NT2/D1 (cell line): Measurements from ENCODE around the gene PKN1.

ENCODE experiments used
- DNase-seq: peaks from one replicate; pipeline ENCODE4 v3.0.0-alpha.2; 2011; ENCODE audit warnings: low read depth, low spot score
- H3K27me3 ChIP-seq: 2 replicates; pipeline ENCODE4 v1.6.0; 2011; ENCODE audit warnings: mild to moderate bottlenecking; ENCODE audit not compliant: insufficient read length, insufficient read depth
- H3K36me3 ChIP-seq: 2 replicates; pipeline ENCODE4 v1.6.1; 2011; ENCODE audit warnings: mild to moderate bottlenecking, low read length, mixed read lengths; ENCODE audit not compliant: insufficient read depth, insufficient read length
- H3K4me1 ChIP-seq: 2 replicates; pipeline ENCODE4 v1.5.1; 2011; ENCODE audit not compliant: insufficient read depth, insufficient read length
- H3K4me3 ChIP-seq: 2 replicates; pipeline ENCODE4 v1.5.1; 2011; ENCODE audit warnings: low read depth; ENCODE audit not compliant: insufficient read length
- H3K9ac ChIP-seq: 2 replicates; pipeline ENCODE4 v1.6.0; 2011; ENCODE audit warnings: low read depth; ENCODE audit not compliant: insufficient read length
- H3K9me3 ChIP-seq: 2 replicates; pipeline ENCODE4 v1.5.1; 2011; ENCODE audit warnings: mild to moderate bottlenecking, low read length; ENCODE audit not compliant: insufficient read depth
- SUZ12 ChIP-seq: IDR thresholded peaks from 2 replicates; pipeline ENCODE4 v1.6.1; 2011; ENCODE audit not compliant: insufficient read length, insufficient read depth; ENCODE audit errors: extremely low read depth
- YY1 ChIP-seq: IDR thresholded peaks from 2 replicates; pipeline ENCODE4 v1.6.1; 2011; ENCODE audit not compliant: insufficient read length, insufficient read depth
- ZNF274 ChIP-seq: IDR thresholded peaks from 2 replicates; pipeline ENCODE4 v1.6.1; 2011; ENCODE audit warnings: mild to moderate bottlenecking, low read depth, low read length

PKN1 gene

DNA sequence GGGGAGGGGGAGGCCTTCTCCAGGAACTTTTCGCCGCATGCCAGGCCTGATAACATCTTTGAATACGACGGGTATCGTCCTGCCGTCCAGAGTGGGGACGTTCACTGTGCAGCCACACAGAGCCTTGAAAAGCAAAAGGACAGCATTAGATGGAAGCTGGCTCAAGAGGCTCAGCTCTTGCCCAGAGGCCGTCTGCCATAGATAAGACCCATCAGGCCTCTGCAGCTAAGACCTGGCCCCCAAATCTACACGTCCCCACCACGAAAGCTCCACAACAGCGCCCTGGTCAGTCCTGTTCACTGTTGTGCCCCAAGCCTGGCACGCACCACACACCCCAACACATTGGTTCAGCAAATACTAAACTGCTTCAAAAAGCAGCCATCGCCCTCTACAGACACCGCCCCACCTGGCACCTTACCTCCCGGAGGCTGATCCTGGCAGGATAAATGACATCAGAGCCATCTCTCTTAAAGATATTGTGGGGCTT is 83.0 kb downstream of the PKN1 start:
- no peak for TF ChIP-seq SUZ12
- no peak for TF ChIP-seq ZNF274
- TF ChIP-seq YY1 = no peak
- Histone ChIP-seq H3K9ac (peak overlapping the region; percentile 52), H3K4me1 (peaks cover 9% of the 10 kb centered on the region), H3K36me3 (peaks cover 39% of the 10 kb centered on the region), H3K27me3 (no peaks in the 10 kb centered on the region), H3K9me3 (no peaks in the 10 kb centered on the region), H3K4me3 (peak overlapping the region; percentile 27)
- no peak for DNase-seq

DNA sequence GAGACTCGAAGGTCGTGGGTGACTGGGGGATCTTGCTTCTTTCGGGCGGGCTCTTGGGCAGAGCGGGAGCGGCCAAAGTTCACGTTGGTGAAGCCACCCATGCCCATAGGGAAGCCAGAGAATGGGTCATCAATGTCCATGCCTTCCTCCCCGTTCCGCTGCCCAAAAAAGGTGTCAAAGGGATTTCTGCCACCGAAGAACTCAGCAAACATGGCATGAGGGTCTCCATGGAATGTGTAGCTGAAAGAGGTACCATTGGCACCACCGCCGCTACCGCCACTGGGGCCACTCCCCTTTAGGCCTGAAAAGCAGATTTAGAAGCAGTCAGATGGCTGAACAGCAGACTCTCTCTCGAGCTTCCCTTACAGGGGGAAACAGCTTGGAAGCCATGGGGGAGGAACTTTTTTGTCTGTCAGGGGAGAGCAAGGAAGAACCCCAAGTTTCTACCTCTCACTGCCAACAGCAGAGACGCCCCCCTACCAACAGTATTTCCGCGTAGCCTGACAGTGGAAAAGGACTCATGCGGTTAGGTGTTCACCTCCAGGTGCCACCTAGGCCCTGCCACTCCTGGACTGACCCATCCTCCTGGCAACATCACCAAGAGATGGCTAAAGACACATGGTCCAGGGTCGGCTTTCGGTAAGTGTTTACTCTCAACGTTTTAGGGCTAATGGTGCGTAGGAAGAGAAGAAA is 83.8 kb downstream of the PKN1 start:
- Histone ChIP-seq H3K9me3 (no peaks in the 10 kb centered on the region), H3K9ac (peak overlapping the region; percentile 97), H3K36me3 (peaks cover 39% of the 10 kb centered on the region), H3K27me3 (no peaks in the 10 kb centered on the region), H3K4me3 (peak overlapping the region; percentile 94), H3K4me1 (peaks cover 9% of the 10 kb centered on the region)
- no peak for TF ChIP-seq ZNF274
- no peak for TF ChIP-seq YY1
- TF ChIP-seq SUZ12 = no peak
- DNase-seq = no peak

DNA sequence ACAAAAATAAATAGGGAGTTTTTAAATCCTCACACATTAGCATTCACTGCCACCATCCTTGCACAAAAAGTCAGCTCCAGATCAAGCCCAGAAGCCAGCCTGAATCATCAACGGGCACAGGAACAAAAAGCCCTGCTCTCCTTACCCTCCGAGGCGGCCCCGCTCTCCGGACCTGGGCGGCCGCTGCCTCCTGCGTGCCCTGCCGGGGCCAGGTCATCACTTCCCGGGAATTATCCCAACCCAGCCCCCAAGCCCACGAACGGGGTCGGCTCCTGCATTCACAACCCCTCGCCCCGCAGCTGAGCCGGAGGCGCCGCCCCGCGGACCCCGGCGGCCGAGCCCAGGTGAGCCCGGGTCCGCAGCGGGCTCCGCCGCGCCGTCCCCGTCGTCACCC is 84.3 kb downstream of the PKN1 start:
- H3K9ac ChIP-seq = peak overlapping the region; percentile 97
- no peaks in the 10 kb centered on the region for H3K27me3 ChIP-seq
- no peak for DNase-seq
- peaks cover 9% of the 10 kb centered on the region for H3K4me1 ChIP-seq
- H3K4me3 ChIP-seq = peak overlapping the region; percentile 94
- peaks cover 39% of the 10 kb centered on the region for H3K36me3 ChIP-seq
- H3K9me3 ChIP-seq = no peaks in the 10 kb centered on the region
- TF ChIP-seq ZNF274 (no peak), SUZ12 (no peak), YY1 (no peak)

DNA sequence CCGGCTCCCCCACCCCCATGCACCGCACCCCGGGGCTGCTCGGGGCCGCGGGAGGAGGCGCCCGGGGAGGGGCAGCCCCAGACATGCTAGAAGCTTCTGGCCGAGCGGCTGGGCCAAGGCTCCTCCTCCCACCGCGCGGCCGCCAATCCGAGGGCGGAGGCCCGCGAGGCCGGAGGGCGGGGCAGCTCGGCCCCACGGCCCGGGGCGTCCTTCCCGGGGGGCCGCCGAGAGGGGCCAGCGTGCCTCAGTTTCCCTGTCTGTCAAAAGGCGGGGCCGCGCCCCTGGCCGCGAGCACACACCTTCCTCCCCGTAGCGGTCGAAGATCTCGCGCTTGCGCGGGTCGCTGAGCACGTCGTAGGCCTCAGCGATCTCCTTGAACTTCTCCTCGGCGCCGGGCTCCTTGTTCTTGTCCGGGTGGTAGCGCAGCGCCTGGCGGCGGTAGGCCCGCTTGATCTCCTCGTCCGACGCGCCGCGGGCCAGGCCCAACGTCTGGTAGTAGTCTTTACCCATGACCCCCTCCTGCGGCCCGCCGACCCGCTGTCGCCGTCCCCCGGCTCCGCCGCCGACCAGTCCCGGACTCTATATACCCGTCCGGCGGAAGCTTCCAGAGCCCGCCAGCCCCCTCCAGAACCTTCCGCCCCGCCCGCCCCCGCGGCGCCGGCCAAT is 84.9 kb downstream of the PKN1 start, which contains the start of gene DNAJB1:
Gene DNAJB1, minus strand, starts transcription at position 558 of the 666 bp plus-strand sequence. Its CDS starts 48 bp downstream, at position 510.
- TF ChIP-seq SUZ12 (no peak), ZNF274 (no peak), YY1 (no peak)
- Histone ChIP-seq H3K4me3 (peak within 1 kb of the TSS; percentile 94), H3K4me1 (peaks cover 9% of the 10 kb centered on the region), H3K36me3 (peaks cover 39% of the 10 kb centered on the region), H3K9ac (peak within 1 kb of the TSS; percentile 97), H3K9me3 (no peaks in the 10 kb centered on the region), H3K27me3 (no peaks in the 10 kb centered on the region)
- DNase-seq = no peak

DNA sequence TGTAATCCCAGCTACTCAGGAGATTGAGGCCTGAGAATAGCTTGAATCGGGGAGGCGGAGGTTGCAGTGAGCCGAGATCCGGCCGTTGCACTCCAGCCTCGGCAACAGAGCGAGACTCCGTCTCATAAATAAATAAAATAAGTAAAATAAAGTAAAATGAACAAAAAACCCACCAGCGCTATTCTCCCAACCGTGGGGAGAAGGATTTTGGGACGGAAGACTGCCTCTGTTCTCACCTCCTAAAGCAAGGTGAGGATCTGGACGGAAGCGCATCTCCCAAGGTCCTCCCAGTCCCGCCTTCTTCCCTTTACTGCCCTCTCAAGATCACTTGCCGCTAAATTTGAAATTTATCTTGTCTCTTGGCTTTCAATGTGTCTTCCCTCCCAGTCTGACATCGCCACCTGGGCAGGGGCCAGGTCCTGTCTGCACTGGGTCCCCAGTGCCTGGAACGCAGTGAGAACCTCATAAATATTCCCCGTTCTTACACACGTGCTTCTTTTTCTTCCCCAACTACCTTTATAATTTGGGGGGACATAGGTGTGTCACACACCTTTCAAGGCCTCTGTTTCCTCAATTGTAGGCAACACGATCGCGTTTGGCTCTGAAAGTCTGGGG is 86.2 kb downstream of the PKN1 start:
- H3K9ac ChIP-seq = peak overlapping the region; percentile 69
- DNase-seq = no peak
- H3K27me3 ChIP-seq = no peaks in the 10 kb centered on the region
- TF ChIP-seq YY1 (no peak), SUZ12 (no peak), ZNF274 (no peak)
- no peaks in the 10 kb centered on the region for H3K9me3 ChIP-seq
- no peak overlapping the region for H3K4me3 ChIP-seq
- peaks cover 32% of the 10 kb centered on the region for H3K36me3 ChIP-seq
- peaks cover 9% of the 10 kb centered on the region for H3K4me1 ChIP-seq

DNA sequence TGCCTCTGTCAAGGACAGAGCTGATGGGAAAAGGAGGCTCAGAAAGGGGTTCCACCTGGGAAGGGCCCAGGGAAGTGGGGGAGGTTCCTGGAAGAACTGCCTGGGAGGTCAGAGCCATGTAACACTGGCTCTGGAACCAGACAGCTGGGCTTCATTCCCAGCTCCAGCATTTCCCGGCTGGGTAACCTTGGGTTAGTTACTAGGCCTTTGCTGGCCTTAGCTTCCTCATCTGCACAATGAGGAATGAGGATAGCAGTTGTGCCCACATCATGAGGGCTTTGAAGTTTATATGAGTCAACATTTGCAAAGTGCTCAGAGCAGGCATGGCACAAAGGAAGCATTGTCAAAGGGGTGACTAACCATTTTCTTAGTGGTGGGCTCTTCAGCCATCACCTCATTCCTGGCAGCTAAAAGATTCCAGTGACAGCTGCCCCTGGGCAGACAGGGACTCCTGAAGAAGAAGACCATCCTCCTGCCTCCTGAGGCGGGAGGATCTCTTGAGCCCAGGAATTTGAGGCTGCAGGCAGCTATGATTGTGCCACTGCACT is 86.8 kb downstream of the PKN1 start:
- Histone ChIP-seq H3K27me3 (no peaks in the 10 kb centered on the region), H3K9ac (peak overlapping the region; percentile 69), H3K9me3 (no peaks in the 10 kb centered on the region), H3K36me3 (peaks cover 26% of the 10 kb centered on the region), H3K4me3 (no peak overlapping the region), H3K4me1 (peaks cover 9% of the 10 kb centered on the region)
- no peak for DNase-seq
- TF ChIP-seq ZNF274 (no peak), SUZ12 (no peak), YY1 (no peak)

- Histone ChIP-seq H3K27me3 (no peaks in the 10 kb centered on the region), H3K4me1 (peaks cover 9% of the 10 kb centered on the region), H3K9ac (no peak overlapping the region), H3K9me3 (no peaks in the 10 kb centered on the region), H3K36me3 (peaks cover 20% of the 10 kb centered on the region), H3K4me3 (no peak overlapping the region)
- no peak for DNase-seq
- no peak for TF ChIP-seq ZNF274
- no peak for TF ChIP-seq SUZ12
- no peak for TF ChIP-seq YY1
These were observed 87.4 kb downstream of the PKN1 start for GRCh38 chr19:14520543-14520942.
